ENCODE results near the gene DNAH10.

DNAH10 gene

GRCh38 chr12:123906711-123907420, 144.8 kb downstream of the DNAH10 start:
- TF ChIP-seq ZC3H10 (CRISPR knock-in tag; IDR thresholded peaks at IDR 0.05) (no peak), TSHZ2 (CRISPR knock-in tag; IDR thresholded peaks at IDR 0.05) (no peak), RARB (CRISPR knock-in tag; IDR thresholded peaks at IDR 0.05) (no peak)
- ATAC-seq: no peak

- TF ChIP-seq ARNTL (CRISPR knock-in tag; IDR thresholded peaks at IDR 0.05; ENCODE audit: borderline replicate concordance, low read depth) (no peak), POU6F1 (CRISPR knock-in tag; IDR thresholded peaks at IDR 0.05; ENCODE audit: borderline replicate concordance, low read depth) (no peak), RARB (CRISPR knock-in tag; IDR thresholded peaks at IDR 0.05) (no peak), BACH2 (CRISPR knock-in tag; IDR thresholded peaks at IDR 0.05; ENCODE audit: borderline replicate concordance) (no peak), TCF4 (CRISPR knock-in tag; IDR thresholded peaks at IDR 0.05; ENCODE audit: borderline replicate concordance) (no peak), ZFP3 (CRISPR knock-in tag; IDR thresholded peaks at IDR 0.05) (no peak)
- no peak for ATAC-seq
Measured at GRCh38 chr12:123907726-123908476, 145.8 kb downstream of the DNAH10 start.

- ATAC-seq: no peak
- TF ChIP-seq ZNF8 (CRISPR knock-in tag; IDR thresholded peaks at IDR 0.05) (no peak), TCF4 (CRISPR knock-in tag; IDR thresholded peaks at IDR 0.05; ENCODE audit: borderline replicate concordance) (no peak), ZFP30 (CRISPR knock-in tag; IDR thresholded peaks at IDR 0.05) (no peak), TSHZ2 (CRISPR knock-in tag; IDR thresholded peaks at IDR 0.05) (no peak), ZC3H10 (CRISPR knock-in tag; IDR thresholded peaks at IDR 0.05) (no peak), ISL1 (CRISPR knock-in tag; IDR thresholded peaks at IDR 0.05) (no peak), CREB5 (CRISPR knock-in tag; IDR thresholded peaks at IDR 0.05; ENCODE audit: low read depth) (no peak), ARNTL (CRISPR knock-in tag; IDR thresholded peaks at IDR 0.05; ENCODE audit: borderline replicate concordance, low read depth) (no peak), PATZ1 (CRISPR knock-in tag; IDR thresholded peaks at IDR 0.05; ENCODE audit: borderline replicate concordance) (no peak), CSDC2 (CRISPR knock-in tag; IDR thresholded peaks at IDR 0.05) (no peak), BACH2 (CRISPR knock-in tag; IDR thresholded peaks at IDR 0.05; ENCODE audit: borderline replicate concordance) (no peak), GLIS3 (CRISPR knock-in tag; IDR thresholded peaks at IDR 0.05) (no peak), PPARA (CRISPR knock-in tag; IDR thresholded peaks at IDR 0.05; ENCODE audit: borderline replicate concordance) (no peak), ZNF70 (CRISPR knock-in tag; IDR thresholded peaks at IDR 0.05) (no peak)
Measured at GRCh38 chr12:123908884-123909725, 147.0 kb downstream of the DNAH10 start.
